IPS DF 4.7 (cell line): ENCODE measurements around the gene PPM1D.
"Not testable (repeated sequence)": the region's sequence is repeated elsewhere in the genome, so short reads cannot be mapped to it uniquely, and the experiment has no call there.

Experiments
- DNase-seq: peaks from one replicate; pipeline ENCODE4 v3.0.0-alpha.2; 2013; ENCODE audit warnings: low spot score; ENCODE audit errors: extremely low read depth

The PPM1D gene

DNA sequence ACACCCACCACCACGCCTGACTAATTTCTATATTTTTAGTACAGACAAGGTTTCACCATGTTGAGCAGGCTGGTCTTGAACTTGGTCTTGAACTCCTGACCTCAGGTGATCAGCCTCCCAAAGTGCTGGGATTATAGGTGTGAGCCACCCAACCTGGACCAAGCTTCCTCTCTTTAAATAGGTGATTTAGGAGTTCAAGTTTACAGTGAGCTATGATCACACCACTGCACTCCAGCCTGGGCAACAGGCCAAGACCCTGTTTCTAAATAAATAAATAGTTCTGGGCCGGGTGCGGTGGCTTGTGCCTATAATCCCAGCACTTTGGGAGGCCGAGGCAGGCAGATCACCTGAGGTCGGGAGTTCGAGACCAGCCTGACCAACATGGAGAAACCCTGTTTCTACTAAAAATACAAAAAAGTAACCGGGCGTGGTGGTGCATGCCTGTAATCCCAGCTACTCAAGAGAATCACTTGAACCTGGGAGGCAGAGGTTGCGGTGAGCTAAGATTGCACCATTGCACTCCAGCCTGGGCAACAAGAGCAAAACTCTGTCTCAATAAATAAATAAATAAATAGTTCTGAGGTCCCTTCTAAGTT lies 6.5 kb upstream of the PPM1D start:
- not testable (repeated sequence) for DNase-seq

DNA sequence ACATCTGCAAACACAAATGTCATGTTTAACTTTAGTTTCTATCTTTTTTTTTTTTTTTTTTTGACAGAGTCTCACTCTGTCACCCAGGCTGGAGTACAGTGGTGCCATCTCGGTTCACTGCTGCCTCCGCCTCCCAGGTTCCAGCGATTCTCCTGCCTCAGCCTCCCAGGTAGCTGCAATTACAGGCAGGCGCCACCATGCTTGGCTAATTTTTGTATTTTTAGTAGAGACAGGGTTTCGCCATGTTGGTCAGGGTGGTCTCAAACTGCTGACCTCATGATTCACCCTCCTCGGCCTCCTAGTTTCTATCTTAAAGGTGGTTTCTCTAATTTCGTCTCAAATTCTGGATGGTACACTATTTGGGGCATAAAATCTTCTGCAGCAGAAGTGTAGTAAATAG lies 5.8 kb upstream of the PPM1D start:
- DNase-seq = not testable (repeated sequence)

DNA sequence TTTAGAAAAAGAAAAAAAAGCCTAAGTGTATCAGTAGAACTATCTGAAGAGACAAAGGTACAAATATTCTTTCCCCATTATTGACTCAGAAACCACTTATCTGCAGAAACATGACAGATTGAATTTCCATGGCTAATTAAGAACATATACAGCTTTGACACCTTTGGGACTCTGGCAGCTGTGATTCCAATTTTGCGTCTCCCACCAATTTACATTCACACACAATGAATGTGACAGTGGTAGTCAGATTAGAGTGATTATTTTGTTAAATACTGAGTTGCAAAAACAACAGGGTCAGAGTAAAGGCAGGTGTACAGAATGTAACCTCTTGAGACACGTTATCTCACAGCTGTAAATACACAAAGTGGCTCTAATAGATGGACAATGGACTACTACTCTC lies 5.3 kb upstream of the PPM1D start:
- no peak for DNase-seq

DNA sequence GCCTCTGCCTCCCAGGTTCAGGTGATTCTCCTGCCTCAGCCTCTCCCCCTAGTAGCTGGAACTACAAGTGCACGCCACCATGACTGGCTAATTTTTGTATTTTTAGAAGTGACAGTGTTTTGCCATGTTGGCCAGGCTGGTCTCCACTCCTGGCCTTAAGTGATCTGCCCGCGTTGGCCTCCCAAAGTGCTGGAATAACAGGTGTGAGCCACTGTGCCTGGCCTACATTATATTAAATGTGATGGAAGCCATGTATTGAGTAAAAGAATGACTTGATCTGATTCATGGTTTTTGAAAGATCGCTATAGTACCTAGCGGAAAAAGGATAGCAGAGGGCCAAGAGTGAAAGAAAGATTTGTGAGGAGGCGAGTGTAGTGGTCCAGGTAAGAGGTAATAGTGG lies 2.7 kb upstream of the PPM1D start:
- DNase-seq = no peak

DNA sequence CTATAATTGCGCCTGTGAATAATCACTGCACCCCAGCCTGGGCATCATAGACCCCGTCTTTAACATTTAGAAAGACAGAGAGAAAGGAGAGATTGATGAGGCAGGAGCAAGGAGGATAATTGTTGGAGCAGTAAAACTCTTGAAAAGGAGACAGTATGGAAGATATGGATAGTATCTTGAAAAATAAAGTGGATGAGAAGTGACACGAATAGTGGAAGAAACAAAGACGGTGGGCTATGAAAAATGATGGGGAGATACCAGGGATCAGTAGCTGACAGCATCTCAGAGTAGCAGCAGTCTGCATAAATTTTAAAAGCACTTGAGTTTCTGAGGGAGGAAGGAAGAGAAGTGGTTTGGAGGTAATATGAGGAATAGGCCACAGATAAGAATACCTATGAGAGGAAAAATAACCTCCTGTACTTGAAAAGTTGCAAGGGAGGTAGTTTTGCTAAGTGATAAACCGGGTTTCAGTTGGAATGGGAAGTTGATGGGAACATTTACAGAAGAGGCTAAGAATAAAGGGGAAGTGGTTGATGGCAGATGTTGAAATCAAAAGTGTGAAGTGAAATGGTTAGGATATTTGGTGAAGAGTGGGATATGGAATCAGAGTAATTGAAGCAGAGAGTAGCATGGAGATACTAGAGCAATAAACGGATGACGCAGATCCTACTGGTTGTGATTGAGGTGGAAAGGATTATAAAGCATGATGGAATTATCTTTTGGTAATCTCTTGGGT lies 1.8 kb upstream of the PPM1D start:
- DNase-seq = no peak

DNA sequence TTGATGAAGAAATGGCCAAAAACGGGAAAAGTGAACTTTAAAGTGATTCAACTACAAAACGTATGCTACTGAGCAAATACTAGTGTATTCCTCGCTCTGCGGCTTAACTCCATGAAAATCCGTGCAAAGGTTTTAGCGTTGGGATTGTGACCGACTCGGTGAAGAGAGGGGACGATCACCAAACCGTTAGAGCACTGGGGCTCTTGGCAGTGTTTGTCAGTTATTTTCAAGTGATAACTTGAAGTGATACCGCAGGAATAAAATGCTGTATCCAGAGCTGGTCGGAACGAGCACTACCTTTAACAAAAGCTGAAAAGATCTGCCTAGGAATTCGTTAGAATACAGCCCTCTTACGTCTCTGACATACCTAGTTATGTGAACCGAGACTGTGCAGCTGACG lies 773 bp upstream of the PPM1D start:
- DNase-seq = no peak

DNA sequence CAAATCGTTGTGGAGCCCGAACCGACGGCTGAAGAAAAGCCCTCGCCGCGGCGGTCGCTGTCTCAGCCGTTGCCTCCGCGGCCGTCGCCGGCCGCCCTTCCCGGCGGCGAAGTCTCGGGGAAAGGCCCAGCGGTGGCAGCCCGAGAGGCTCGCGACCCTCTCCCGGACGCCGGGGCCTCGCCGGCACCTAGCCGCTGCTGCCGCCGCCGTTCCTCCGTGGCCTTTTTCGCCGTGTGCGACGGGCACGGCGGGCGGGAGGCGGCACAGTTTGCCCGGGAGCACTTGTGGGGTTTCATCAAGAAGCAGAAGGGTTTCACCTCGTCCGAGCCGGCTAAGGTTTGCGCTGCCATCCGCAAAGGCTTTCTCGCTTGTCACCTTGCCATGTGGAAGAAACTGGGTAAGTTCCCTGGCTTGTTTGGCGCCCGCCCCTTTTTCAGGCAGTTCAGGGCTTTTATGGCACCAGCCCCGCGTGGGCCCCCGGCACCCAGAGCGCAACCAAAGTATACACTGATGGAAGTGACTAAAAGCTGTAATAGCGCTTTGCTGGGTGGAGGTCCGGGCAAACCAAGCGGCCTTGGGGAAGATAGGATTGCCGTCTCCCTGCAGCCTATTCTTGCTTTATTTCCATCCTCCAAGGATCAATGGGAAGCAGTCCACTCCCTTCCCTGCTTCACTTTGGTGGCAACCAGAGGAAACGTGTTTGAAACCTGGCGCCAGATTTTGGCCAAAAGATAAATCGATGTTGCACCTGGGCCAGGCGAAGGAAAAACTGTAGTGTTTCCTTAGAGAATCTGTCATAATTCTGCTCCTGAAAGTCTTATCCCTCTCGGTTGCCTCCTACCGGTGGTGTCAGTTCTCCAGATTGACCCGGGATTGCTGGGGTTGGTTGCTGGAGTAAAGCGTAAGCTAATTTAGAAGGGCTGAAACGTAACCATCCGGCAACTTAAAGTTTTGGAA lies 775 bp downstream of the PPM1D start:
- DNase-seq = no peak

DNA sequence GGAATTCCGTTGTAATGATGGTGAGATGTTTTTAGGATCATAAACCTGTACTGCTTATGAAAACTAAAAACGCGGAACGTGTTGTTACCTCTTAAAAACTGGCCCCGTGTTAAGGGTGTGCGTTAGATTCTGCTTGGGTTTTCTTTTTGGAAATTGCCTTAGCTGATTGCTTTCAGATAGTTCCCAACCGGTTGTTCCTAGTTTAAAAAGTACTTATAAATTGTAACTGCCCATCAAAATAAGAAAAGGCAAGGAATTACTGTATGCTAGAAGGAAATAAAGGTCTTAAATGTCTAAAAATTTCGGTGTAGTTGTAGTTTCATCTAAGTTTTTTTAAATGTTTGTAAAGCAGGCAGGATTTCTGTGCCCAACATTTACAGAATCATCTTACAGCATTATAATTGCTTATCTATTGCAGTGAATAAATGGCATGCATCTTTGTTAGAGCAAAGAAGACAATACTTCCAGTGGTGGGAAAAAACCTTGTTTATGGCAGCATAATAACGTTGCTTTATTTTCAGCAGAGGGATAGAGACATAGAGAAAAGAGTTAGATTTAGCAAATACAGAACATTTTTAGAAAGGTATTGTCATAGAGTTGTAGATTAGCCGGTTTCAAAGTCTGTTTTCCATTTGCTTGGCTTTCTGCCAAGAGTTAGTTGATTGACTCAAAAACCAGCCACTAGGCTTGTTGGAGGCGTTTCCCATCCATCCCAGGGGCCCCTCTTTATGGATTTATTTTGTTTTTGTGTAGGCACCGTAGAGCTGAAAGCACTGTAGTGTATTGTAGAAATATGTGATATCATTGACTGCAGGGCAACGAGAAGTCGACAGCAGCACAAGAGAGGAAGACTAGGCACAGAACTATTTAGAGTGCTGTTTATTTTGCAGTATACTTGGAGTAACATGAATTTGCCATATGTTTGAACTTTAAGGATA lies 1.7 kb downstream of the PPM1D start:
- DNase-seq = no peak

DNA sequence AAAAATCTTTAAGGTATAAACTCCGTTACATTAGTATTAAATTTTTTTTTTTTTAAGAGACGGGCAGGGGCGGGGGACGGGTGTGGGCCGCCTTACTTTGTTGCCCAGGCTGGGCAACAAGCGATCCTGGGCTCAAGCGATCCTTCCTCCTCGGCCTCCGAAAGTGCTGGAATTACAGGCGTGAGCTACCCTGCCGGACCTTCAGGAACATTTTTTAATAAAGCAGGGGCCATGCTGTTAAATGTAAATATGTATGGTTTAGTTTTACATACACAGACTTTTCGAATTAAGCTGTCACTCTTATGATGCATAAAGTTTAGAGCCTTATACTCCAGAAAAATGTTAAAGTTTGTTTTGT lies 2.4 kb downstream of the PPM1D start:
- no peak for DNase-seq

DNA sequence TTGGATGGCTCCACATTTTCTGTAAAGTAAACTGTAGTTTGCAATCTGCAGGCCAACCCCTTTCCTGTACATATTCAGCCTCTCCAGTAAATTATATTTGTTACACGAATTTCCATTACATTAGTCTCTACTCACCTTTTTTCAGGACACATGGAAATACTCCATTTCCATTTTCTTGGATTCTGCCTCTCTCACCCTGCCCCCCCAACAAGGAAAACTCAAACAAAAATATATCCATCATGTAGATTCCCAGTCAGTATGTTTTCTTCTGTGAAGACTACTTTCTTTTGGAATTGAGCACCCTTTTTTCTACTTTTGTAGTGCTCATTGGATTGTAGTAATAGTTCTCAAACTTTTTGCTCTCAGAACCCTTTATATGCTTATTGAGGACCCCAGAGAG lies 2.9 kb downstream of the PPM1D start:
- DNase-seq = no peak

DNA sequence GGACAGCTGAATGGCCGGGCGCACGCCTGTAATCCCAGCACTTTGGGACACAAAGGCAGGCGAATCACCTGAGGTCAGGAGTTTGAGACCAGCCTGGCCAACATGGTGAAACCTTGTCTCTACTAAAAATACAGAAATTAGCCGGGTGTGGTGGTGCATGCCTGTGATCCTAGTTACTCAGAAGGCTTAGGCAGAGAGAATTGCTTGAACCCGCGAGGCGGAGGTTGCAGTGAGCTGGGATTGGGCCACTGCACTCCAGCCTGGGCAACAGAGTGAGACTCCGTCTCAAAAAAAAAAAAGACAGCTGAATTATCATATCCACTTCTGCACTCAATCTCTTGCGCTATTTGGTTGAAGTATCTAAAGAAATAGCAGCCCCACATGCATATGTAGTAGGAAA lies 3.5 kb downstream of the PPM1D start:
- DNase-seq = not testable (repeated sequence)

DNA sequence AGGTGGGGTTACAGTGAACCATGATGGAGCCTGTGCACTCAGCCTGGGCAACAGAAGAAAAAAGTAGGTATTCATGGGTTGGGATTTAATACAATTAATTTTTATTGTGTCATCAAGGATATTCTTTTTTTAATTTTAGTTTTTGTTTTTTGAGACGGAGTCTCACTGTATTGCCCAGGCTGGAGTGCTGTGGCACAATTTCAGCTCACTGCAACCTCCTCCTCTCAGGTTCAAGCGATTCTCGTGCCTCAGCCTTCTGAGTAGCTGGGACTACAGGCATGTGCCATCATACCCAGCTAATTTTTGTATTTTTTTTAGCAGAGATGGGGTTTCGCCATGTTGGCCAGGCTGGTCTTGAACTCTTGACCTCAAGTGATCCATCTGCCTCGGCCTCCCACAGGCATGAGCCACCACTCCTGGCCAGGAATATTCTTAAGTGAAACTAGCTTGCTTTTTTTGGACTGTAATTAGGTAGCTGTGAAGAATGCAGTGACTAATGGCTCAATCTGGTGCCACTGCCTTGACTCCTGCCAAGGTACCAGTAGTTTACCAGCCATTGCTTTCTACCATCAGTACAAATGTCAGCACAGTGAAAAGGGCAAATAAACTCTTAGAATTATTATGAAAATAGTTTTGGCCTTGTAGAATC lies 4.8 kb downstream of the PPM1D start:
- DNase-seq = no peak

DNA sequence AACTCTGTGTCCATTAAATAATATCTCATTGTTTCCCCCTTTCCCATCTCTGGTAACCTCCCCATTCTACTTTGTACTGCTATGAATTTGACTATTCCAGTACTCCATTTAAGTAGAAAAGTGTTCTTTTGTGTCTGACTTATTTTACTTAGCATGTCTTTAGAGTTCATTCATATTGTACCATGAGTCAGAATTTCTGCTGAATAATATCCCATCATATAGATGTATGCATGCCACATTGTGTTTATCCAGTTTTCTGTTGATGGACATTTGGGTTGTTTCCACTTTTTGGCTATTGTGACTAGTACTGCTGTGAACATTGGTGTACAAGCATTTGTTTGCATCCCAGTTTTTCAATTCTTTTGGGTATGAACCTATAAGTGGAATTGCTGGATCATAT lies 6.0 kb downstream of the PPM1D start:
- DNase-seq = no peak

DNA sequence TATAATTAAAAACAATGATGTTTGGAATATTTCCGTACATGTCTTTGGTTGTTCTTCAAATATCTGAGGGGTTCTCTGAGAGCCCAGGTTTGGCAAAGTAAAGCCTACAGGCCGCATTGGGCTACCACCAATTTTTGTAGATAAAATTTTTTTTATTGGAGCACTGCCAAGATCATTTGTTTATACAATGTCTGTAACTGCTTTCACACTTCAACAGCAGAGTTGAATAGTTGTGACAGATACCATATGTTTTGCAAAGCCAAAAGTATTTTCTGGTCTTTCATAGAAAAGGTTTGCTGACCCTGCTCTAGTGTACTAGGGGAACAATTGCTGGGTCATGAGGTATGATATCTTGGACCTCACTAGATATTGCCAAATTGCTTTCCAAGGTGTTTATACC lies 10.5 kb downstream of the PPM1D start:
- DNase-seq = no peak

DNA sequence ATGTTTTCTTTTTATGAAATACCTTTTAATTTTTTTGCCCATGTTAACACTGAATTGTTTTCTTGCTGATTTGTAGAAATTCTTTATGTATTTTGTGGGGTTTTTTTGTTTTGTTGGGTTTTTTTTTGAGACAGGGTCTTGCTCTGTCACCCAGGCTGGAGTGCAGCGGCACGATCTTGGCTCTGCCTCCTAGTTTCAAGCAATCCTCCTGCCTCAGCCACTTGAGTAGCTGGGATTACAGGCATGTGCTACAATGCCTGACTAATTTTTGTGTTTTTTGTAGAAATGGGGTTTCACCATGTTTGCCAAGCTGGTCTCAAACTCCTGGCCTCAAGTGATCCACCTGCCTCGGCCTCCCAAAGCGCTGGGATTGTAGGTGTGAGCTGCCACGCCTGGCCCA lies 11.3 kb downstream of the PPM1D start:
- not testable (repeated sequence) for DNase-seq

DNA sequence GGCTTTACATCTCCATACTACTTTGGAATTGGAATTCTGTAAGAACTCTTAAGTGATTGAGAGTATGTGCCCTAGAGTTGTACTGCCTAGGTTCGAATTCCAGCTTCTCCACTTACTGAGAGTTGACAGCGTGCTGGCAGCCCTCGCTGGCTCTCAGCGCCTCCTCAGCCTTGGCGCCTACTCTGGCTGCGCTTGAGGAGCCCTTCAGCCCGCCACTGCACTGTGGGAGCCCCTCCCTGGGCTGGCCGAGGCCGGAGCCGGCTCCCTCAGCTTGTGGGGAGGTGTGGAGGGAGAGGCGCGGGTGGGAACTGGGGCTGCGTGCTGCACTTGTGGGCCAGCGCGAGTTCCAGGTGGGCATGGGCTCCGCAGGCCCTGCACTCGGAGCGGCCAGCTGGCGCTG lies 13.3 kb downstream of the PPM1D start:
- no peak for DNase-seq

DNA sequence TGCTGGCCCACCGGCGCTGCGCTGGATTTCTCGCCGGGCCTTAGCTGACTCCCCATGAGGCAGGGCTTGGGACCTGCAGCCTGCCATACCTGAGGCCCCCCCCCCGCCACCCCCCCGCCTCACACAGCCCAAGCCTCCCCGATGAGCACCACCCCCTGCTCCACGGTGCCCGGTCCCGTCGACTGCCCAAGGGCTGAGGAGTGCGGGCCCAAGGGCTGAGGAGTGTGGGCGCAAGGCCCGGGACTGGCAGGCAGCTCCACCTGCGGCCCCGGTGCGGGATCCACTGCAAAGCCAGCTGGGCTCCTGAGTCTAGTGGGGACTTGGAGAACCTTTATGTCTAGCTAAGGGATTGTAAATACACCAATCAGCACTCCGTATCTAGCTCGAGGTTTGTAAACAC lies 13.8 kb downstream of the PPM1D start:
- DNase-seq = not testable (repeated sequence)

DNA sequence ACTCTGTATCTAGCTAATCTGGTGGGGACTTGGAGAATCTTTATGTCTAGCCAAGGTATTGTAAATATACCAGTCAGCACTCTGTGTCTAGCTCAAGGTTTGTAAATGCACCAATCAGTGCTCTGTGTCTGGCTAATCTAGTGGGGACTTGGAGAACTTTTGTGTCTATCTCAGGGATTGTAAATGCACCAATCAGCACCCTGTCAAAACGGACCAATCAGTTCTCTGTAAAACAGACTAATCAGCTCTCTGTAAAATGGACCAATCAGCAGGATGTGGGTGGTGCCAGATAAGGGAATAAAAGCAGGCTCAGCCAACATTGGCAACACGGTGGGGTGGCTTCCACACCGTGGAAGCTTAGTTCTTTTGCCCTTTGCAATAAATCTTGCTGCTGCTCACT lies 14.3 kb downstream of the PPM1D start:
- not testable (repeated sequence) for DNase-seq

DNA sequence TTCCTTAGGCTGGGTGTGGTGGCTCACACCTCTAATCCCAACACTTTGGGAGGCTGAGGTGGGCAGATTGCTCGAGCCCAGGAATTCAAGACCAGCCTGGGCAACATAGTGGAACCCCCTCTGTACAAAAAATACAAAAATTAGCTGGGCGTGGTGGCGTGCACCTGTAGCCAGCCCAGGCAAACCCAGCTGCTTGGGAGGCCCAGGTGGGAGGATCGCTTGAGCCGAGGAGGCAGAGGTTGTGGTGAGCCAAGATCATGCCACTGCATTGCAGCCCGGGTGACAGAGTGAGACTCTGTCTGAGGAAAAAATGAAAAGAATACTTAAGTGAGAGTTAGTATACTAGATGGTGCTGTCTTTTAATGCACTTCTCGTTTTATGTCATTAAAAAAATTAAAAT lies 15.1 kb downstream of the PPM1D start:
- DNase-seq = no peak

DNA sequence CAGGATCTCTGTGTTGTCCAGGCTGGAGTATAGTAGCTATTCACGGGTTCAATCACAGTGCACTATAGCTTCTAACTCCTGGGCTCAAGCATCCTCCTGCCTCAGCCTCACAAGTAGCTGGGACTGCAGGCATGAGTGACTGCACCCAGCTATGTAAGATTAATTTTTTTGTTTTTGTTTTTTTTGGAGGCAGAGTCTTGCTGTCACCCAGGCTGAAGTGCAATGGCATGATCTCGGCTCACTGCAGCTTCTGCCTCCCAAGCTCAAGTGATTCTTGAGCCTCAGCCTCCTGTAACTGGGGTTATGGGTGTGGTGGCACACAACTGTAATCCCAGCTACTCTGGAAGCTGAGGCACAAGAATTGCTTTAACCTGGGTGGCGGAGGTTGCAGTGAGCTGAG lies 15.8 kb downstream of the PPM1D start:
- no peak for DNase-seq

DNA sequence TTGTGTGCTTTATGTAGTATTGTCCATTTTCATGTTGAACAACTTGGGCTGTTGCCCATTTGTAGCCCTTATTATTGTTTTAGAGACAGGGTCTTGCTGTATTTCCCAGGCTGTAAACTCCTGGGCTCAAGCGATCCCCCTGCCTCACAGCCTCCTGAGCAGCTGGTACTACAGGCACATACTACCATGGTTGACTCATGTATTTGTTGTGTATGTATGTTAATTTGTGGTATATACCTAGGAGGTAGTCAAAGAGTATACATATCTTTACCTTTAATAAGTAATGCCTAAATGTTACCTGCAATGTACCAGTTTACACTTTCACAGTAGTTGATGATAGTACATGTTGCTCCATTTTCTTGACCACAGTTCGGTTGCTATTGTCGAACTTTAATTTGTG lies 18.1 kb downstream of the PPM1D start:
- no peak for DNase-seq
